GM21390 (cell line): Measurements from ENCODE around the gene NDRG4.

Experiments used
- ATAC-seq: cut with Tn5 transposase; IDR thresholded peaks from one replicate; pipeline ENCODE4 v1.9.1; 2021; ENCODE audit not compliant: unreplicated experiment

The NDRG4 gene

DNA sequence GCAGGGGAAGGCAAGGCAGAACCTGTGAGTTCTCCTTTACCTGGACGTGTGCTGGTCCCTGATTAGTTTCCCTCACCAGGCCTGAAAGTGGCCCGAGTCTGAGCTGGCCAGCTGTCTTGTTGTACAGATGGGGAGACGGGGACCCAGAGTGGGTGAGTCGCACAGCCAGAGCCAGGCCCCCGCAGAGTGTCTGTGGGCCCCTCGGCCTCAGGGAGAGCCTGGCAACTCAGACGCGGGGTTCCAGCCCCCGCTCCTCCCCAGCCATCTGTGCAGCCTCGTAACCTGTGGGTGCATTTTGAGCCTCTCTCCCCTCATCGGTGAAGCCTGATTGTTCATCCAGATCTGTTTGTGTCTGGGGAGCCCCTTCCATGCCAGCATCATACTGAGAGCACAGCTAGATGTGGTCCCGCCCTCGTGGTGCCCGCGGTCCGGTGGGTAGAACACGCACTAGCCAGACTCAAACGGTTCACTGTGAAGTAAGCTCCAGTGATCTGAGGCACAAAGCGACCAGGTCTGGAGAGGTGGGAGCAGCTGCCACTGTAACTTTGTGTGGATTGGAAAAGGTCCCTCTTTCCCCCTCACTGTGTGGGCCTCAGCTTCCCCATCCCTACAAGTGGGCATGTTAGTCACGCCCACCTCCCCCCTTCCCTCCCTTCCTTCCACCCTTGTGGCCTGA lies 6.0 kb upstream of the NDRG4 start:
- ATAC-seq: no peak

DNA sequence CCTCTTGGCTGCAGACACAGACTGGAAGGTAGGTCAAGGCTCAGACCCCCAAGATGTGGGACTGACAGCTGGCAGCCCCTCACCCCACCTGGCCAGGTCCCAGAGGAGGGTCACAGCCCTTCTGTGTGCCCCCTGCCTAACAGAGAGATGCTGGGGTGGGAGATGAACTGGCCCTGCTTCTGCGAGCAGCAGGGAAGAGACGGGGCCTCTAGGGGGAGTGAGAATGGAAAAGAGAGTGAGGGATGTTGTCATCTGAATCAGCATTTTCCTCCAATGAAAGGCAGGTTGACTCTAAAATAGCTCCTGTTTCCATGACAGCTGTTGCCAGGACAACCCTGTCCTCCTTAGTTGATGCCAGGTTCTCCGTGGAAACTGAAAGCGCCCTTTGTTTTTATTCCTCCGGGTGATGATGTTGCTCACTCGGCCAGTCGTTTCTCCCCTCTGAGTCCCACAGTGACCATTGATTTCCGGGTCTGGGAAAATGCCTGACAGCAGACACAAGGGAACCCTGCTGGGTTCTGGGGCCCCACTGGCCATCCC lies 4.9 kb upstream of the NDRG4 start:
- ATAC-seq: peak; percentile 78

DNA sequence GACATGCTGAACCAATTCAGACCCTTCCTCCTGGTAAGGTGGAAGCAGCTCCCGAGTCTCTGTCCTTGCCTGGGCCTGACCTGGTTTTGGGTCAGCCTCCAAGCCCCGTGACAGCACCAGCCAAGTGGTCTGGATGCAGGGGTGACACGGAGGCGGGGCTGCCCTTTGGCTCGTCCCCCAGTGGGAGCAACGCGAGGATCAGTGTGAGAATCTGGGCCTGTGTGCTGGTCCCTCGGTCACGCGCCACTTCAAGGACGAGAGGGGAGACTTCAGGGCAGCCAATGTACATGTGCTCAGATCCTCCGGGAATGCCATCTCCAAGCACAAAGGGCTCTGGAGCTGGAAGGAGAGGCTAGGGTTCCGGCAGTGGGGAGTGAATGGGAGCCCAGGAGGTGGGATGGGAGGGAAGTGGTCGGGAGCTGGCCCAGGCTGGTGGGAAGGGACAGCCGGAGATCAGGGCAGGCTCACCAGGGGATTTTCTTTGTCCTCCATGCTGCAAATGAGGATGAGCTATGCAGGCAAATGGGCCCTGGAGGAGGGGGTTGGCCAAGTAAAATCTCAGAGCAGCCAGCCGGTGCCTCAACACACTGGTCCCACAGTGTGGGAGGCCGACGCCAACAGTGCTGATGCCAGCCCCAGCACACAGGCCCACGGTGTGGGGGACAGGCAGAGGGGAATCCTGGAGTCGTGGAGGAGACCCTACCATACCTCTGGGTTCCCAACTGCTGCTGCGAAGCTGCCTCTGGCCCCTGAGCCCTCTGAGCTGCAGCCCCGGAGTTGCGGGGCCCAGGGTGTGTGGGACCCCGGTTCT lies 4.2 kb upstream of the NDRG4 start:
- ATAC-seq: no peak

DNA sequence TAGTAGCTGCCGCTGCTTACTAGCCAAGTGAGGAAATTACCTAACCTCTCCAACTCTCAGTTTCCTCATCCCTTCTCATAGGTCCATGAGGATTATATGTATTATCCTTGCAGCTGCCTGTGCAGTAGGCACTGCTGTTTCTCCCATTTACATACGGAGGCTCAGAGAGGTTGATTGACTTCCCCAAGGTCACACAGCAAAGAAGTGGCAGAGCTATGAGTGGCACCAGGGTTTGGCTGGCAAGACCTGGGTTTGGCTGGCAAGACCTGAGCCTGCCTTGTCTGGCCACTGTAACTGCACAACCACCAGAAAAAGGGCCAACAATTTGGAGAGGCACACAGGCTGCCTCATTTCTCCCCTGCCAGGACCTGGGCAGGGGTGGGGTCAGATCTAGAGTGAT lies 2.5 kb upstream of the NDRG4 start:
- ATAC-seq: no peak

DNA sequence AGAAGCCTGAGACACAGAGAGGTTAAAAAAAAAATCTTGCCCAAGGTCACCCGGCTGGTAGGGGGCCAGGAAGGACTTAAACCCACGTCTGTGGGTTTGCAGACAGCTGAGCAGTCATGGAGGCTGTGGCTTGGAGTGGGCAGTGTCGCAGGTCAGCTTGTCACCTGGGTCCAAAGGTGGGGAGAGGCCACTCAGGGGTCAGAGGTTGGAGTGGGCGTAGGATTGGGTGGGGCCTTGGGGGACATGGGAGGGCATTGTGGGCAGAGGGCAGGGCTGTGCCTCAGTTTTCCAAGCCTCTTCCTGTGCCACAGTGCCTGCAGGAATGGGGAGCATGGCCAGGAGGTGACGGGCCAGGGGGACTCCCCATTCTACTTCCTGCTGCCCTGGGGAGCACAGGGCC lies 2.0 kb upstream of the NDRG4 start:
- no peak for ATAC-seq

DNA sequence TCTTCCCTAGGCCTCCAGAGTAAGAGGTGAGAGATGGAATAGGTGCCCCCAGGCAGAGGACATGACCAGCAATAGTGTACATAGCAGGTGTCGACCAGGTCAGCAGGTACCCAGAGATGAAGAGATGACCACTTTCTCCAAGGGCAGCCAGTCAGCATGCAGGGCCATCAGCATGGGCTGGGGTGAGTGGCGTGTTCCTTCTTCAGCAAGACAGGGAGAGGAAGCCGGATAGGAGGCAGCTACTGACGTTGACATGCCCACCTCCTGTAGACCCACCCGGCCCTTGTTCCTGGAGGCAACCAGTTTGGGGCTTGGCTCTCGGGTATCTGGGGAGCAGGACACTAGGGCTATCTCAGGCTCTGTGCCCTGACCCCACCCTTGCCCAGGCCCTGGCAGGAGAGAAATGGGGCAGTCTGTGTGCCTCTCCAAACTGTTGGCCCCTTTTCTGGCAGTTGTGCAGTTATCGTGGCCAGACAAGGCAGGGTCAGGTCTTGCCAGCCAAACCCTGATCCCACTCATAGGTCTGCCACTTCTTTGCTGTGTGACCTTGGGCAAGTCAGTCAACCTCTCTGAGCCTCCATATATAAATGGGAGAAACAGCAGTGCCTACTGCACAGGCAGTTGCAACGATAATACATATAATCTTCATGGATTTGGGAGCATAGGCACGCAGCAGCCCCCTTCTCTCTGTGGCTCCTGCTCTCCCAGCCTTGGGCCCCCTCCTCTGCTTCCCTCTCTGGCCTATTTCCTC lies 1.4 kb upstream of the NDRG4 start:
- no peak for ATAC-seq

DNA sequence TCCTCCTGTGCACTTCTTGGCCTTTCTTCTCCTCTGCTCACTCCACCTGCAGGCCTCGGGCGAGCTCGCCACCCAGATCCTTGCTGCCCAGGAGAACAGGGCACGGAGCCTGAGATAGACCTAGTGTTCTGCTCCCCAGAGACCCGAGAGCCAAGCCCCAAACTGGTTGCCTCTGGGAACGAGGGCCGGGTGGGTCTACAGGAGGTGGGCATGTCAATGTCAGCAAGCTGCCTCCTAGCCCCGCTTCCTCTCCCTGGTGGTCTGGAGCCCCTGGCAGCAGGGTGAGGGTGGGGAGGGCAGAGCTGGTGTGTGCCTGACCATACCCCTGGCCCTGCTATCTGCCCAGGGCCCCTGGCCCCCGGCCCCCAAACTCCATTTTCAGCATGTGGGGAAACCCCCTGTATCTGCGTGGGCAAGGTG lies 841 bp upstream of the NDRG4 start:
- no peak for ATAC-seq

DNA sequence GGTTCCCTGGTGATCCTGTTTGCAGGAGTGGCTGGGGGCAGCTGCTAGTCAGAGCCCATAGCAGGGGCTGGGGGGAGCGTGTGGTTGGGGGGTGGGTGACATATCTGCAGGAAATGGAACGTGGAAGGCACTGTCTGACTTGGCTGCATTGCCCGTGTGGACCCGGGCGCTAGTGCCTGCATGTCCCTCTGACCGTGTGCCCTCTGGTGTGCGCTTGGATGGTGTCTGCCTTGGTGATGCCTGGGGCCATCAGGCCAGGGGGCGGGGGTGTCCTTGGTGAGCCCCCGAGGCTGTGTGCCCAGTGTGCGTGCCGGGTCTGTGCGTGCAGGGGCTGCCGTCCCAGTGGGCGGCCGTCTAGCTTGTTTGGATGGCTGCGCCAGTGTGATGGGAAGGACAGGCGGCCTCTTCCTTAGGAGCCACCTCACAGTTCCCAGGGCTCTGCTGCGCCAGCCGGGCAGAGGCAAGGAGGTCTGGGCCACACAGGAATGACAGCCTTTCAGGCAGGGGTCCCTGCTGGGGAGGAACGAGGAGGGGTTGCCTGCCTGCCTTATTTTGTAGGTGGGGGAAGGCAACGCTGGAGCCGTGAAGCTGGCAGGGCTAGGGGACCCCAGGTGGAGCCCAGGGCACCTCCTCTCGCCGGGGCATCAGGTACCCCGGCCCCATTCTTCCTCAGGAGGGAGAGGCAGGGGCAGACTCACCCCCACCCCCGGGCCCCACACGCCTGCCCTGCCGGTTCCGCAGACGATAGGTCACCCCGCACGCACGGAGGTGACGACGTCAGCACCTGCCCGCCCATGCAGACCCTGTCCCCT lies 693 bp downstream of the NDRG4 start:
- no peak for ATAC-seq

DNA sequence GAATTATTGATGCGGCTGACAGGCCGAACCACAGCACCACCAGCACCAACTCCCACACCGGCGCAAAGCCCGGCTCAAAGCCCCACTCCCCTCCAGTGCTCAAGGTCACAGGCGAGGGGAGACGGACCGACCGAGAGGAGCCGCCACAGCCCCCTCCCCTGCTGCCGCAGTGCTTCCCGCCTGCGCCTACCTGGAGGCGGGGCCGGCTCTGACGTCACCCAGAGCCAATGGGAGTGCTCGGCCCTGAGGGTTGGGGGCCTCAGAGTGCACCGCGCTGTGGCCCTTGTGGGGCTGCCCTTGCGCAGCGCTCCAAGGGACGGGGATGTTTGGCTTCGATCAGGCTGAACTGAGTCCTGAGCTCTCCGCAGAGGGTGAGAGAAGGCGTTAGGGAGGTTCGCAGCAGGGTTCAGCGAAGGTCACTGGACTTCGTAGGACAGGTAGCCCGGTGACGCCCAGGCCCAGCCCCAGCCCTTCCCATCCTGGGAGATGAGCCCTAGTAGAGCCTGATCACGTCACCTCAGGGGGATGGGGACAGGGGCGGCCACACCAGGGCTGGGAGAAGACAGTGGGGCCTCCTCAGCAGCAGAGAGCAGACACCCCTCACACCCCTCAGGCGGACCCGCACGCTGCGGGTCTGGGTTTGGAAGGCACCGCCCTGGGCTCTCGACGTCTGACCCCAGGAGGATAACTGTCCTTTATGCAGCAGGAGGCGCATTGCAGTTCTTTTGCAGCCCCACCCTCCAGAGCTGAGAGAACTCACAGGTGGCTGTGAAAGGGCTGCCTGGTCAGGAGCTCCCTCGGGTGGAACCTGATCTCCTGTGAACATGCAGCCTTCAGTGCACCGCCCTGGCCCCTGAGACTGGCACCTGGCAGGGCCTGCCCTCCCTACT lies 1.5 kb downstream of the NDRG4 start:
- no peak for ATAC-seq

DNA sequence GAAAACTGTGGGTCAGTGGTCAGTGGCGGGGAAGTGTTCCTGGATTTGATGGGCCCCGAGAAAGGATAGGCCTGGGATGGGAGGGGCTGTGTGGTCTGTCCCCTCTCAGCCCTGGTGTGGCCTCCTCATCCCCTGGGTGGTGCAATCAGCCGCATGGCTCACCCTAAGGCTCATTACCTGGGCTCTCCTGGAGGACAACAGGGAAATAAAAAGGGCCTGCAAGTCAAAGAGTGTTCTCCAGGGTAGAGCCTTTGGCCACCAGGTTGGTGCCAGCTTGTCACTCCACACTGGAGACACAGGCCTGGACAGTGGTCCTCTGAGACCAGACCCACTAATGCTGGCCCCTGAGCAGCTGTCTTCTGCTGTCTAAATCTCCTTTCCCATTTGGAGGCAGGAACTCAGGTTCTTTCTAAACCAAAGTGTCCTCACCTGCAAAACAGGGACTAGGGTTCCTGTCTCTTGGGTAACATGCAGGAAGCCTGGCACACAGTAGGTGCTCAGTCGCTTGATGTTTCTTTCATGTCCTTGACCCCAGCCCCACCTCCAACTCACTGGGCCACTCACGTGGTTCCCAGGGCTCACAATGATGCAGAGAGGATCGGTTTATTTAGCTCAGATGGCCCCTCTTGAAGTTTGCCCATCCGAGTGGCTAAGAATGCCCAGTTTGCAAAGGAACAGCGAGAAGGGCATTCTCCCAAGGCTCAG lies 2.4 kb downstream of the NDRG4 start:
- no peak for ATAC-seq

DNA sequence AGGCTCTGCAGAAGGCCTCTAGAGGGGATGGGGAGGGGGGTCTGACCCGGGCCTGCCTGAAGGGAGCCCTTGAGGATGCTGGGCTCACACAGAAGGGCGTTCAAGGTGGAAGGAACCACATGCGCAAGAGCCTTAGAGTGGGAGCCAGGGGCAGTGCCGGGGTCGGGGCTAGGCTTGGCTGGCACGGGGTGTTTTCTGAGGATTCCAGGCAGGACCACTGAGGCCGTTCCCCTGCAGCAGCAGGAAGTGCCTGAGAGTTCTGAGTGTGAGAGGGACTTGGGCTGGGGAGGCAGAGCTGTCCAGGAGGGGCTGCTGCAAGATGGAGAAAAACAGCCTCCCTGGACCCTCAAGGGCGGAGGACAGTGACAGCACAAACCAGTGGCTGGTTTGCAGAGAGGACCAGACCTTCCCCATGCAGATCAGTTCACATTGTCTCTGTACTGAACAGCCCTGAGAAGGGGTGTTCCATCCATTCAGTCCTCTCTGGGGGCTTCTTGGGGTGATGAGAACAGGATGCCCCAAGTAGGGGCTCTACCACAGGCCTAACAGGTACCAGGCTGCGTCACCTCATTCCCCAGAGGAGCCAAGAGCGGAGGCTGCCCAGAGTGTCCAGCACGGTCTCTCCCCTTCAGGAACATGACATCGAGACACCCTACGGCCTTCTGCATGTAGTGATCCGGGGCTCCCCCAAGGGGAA lies 3.4 kb downstream of the NDRG4 start:
- ATAC-seq: no peak

DNA sequence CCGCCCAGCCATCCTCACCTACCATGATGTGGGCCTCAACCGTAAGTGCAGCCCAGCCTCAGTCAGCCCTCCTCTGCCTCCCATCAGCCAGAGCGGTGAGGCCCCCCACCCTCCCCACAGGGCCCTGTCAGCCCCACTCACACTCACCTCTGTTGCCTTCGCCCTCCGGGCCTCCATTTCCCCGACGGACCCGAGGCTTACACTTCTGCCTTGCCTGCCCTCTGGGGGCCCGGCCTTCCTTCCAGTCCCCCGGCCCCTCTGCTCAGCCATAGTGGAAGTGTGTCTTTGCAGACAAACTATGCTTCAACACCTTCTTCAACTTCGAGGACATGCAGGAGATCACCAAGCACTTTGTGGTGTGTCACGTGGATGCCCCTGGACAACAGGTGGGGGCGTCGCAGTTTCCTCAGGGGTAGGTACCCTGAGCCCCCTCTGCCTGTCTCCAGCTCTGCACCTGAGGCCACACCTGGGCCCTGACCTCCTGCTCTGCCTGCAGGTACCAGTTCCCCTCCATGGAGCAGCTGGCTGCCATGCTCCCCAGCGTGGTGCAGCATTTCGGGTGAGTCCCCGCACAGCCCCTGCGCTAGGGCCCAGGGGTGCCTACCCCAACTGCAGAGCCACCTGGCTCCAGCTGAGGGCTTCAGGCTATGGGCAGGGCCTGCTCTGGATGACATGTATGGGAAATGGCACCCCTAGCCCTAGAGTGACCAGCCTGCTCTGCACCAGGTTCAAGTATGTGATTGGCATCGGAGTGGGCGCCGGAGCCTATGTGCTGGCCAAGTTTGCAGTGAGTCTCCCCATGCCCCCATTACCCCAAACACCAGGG lies 4.1 kb downstream of the NDRG4 start:
- ATAC-seq: no peak

DNA sequence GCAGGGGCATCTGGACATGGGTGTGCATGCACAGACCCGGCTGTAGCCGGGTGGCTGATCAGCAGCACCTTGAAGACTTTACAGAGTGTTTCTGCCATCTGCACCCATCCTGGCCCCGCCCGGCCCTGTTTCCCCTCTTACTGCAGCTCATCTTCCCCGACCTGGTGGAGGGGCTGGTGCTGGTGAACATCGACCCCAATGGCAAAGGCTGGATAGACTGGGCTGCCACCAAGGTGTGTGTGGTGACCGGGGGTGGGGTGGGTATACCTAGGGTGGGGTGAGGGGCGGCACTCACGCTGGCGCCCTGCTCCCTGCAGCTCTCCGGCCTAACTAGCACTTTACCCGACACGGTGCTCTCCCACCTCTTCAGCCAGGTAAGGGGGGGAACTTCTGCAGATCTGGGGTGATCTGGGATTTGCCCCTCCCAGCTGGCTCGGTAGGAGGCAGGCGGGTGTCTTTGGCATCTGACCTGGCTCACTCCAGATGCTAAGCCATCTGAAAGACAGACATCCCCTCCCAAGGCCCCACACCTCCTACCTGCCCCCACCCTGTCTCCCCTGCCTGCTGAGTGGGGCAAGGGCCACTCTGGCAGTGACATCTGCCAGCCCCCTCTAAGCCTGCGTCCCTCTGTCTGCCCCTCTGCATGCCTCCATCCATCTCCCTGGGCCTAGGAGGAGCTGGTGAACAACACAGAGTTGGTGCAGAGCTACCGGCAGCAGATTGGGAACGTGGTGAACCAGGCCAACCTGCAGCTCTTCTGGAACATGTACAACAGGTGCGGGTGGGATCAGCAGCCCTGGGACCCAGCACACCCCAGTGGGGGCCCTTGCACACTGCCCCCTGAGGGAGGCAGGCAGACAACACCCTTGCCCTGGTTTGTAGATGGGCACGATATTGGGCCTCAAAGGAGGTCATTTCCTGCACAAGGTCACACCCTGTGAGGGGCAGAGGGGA lies 6.6 kb downstream of the NDRG4 start:
- no peak for ATAC-seq

DNA sequence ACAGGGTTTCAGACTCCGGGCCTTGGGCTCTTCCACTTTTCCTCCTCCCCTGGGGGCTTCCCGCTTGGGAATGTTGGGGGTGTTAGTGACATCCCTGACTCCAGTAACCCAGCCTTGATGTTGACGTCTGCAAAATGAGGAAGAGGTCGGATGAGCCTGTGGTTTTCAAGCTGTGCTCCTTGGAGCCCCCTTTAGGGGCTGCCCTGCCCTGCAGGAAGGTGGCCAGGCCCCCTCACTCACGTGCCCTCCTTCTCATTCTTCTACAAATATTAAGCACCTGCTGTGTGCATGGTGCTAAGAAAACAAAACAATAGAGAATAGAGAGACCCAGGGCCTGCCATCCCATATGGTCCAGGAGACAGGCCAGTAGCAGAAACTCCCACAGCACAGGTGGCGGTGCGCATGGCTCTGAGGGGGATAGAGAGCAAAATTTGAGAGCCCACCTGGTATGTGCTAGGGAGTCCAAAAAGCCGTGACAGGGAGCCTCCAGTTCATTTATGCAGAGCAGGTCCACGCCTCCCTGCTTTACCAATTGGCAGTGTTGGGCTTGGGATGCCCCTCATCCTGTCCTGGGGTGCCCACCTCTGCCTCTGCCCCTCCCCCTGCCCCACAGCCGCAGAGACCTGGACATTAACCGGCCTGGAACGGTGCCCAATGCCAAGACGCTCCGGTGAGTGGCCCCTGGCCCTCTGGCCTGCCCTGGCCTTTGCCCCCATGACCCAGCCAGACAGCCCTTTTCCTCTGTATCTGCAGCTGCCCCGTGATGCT lies 7.4 kb downstream of the NDRG4 start:
- ATAC-seq: no peak

DNA sequence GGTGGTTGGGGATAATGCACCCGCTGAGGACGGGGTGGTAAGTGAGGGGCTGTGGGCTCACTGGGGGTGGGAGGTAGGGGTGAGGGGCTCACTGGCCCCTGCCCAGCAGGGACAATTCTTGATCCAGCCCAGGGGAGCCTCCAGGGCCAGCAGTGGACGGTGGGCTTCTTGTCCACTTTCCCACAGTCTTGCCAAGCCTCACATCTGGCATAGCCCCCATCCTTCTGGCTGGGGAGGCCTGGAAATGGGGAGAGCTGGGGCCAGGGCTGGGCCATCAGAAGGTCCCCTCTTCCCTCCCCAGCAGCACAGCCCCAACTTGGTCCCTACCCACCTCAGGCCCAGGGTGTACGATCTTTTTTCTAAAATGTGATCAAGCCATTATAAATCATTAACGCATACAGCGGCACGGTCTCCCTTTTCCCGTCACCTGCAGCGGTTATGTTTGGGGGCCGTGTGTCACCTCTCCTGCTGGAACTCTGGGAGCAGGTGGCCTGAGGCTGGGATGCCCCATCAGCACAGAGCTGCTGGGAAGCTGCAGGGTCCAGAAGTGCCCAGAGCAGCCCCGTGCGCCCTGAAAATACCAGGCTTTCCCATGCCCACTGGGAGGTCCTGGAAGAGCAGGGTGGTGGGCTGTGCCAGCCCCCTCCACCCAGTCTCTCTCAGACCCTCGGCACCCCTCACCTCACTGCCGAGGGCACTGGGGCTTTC lies 8.2 kb downstream of the NDRG4 start:
- ATAC-seq: no peak
